Ascending aorta (tissue), 2 donors: ENCODE data around the gene LDLRAD4. TPM values are rescaled to one million over a fixed set of nuclear protein-coding genes. Genes with fewer than 3 reads are reported as not detected.

Source experiments
- DNase-seq, 2 donors: peaks; one replicate each; pipeline ENCODE4 v3.0.0-alpha.2; 2019; ENCODE audit warnings: low spot score in 2 of 2
- H3K27ac ChIP-seq, 2 donors: fragments of 200-600 bp; sonication (generic); one replicate each; pipeline ENCODE4 v1.5.1; 2016 to 2017; ENCODE audit warnings: mild to moderate bottlenecking in 1 of 2
- H3K27me3 ChIP-seq: fragments of 200-600 bp; sonication (generic); one replicate; pipeline ENCODE4 v1.5.1; 2017
- H3K36me3 ChIP-seq, 2 donors: fragments of 200-600 bp; sonication (generic); one replicate each; pipeline ENCODE4 v1.5.1; 2016
- H3K4me1 ChIP-seq, 2 donors: fragments of 200-600 bp; sonication (generic); one replicate each; pipeline ENCODE4 v1.5.1; 2016 to 2017; ENCODE audit warnings: mild to moderate bottlenecking in 1 of 2
- H3K4me3 ChIP-seq, 2 donors: fragments of 200-600 bp; sonication (generic); one replicate each; pipeline ENCODE4 v1.5.1; 2016 to 2017; ENCODE audit warnings: mild to moderate bottlenecking in 1 of 2
- H3K9me3 ChIP-seq, 2 donors: fragments of 200-600 bp; sonication (generic); one replicate each; pipeline ENCODE4 v1.5.1; 2016
- CTCF ChIP-seq, 3 experiments: fragments of 200-600 bp in 2 of 3; fragments of 450-650 bp in 1 of 3; sonication (generic) in 2 of 3; IDR thresholded peaks; one replicate each; pipeline ENCODE4 v1.5.1; 2016 to 2019; ENCODE audit warnings: antibody characterized with exemption in 3 of 3, mild to moderate bottlenecking in 1 of 3, moderate library complexity in 1 of 3
- intact Hi-C: fragments of 100-400 bp; cut with DNase I; formaldehyde crosslinking; loops from one replicate; pipeline ENCODE4 v1.15.1; 2023
- total RNA-seq: library from RNA; depleted of rRNA; stranded (reverse); fragments of >200 nt; gene quantifications from one replicate; pipeline ENCODE4 v1.1.0, GENCODE V29; 2016

Gene LDLRAD4
- total RNA-seq, 1 donor from 2014 or later: 21.0 TPM

- H3K4me3 ChIP-seq: no peak overlapping the region
- DNase-seq: no peak
- H3K27ac ChIP-seq: peak overlapping the region; percentile 43 to 67
- H3K4me1 ChIP-seq: peaks cover 8 to 21% of the 10 kb centered on the region in 2 donors
- no peaks in the 10 kb centered on the region for H3K27me3 ChIP-seq
- H3K36me3 ChIP-seq: no peaks in the 10 kb centered on the region
- no peaks in the 10 kb centered on the region for H3K9me3 ChIP-seq
- no peak for TF ChIP-seq CTCF (IDR thresholded peaks at IDR 0.05)
- intact Hi-C loops: no loop called here
Measured at GRCh38 chr18:13539843-13540476, 321.4 kb downstream of the LDLRAD4 start.

DNA sequence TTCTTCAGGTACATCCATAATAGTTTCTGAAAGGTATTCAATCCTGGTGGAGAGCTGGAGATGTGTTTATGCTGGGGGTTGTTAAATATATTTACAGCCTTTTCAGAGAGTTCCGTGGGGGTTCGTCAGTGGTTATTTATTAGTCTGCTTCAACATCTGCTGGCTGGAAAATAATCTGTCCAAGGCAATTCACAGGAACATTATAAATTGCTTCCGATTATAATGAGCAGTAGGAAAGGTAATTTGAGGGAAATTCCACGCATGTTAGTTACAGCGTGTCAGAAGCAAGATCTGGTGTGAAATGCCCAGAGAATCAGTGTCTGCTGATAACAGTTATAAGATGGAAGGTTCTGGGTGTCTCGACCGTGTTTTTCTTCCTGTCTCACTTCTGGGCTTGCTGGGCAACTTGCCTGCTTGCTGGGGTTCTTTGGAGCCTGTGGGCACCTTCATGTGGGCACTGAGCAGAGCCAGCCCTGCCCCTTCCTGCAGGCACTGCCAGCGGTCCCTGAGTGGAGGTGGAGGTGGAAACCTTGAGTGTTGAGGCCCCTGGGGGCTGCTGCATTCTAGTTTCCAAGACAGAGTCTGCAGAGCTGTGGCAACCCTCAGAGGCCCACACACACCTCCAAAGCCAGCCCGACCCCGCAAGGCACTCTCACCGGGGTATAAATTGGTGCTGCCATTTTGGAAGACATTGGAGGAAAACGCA lies 322.1 kb downstream of the LDLRAD4 start:
- no peaks in the 10 kb centered on the region for H3K36me3 ChIP-seq
- intact Hi-C loops: no loop called here
- no peak overlapping the region for H3K4me3 ChIP-seq
- no peaks in the 10 kb centered on the region for H3K27me3 ChIP-seq
- H3K4me1 ChIP-seq: peaks cover 8 to 21% of the 10 kb centered on the region in 2 donors
- no peaks in the 10 kb centered on the region for H3K9me3 ChIP-seq
- peak overlapping the region; percentile 13 to 67 for H3K27ac ChIP-seq
- DNase-seq: no peak
- TF ChIP-seq CTCF (IDR thresholded peaks at IDR 0.05): no peak

DNA sequence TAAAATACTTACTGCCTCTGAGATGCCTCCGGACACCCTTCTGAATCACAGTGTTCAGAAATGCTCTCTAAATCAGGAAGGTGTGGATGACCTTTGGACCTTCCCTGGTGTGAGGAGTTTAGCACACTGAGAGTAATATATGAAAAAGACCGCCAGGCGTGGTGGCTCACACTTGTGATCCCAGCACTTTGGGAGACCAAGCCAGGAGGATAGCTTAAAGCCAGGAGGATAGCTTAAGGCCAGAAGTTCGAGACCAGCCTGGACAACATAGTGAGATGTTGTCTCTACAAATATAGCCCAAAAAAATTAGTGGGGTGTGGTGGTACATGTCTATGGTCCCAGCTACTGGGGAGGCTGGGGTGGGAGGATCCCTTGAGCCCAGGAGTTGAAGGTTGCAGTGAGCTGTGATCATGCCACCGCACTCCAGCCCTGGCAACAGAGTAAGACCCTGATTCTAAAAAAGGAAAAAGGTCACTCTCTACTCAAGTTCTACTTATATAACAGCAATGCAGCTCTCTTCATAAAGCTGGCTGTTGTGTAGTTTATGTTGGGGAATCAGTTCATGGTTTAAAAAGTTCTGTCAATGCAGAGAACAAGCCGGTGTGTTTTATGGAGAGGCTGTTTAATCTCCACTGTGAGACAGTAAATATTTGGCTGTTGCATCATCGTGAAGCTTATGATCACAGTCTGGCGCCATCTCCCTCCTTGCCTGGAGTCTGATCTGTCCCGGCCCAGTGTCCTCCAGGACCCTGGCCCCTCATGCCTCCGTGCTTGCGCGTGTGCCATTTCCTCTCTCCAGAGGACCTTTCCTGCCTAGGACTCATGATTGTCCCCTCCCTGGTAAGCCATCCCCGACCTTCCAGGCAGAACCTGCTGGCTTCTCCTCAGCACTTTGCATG lies 323.3 kb downstream of the LDLRAD4 start:
- no peak overlapping the region for H3K4me3 ChIP-seq

GRCh38 chr18:13542520-13542847 lies 323.9 kb downstream of the LDLRAD4 start:
- Histone ChIP-seq H3K27ac (no peak overlapping the region), H3K27me3 (no peaks in the 10 kb centered on the region), H3K9me3 (no peaks in the 10 kb centered on the region), H3K4me3 (no peak overlapping the region), H3K4me1 (peaks cover 8 to 21% of the 10 kb centered on the region in 2 donors), H3K36me3 (no peaks in the 10 kb centered on the region)
- no peak for TF ChIP-seq CTCF (IDR thresholded peaks at IDR 0.05)
- no peak for DNase-seq
- intact Hi-C loops: no loop called here

More for the DNA sequence above, 323.3 kb downstream of the LDLRAD4 start:
- peaks cover 8 to 21% of the 10 kb centered on the region in 2 donors for H3K4me1 ChIP-seq
- no peaks in the 10 kb centered on the region for H3K36me3 ChIP-seq
- no peaks in the 10 kb centered on the region for H3K9me3 ChIP-seq
- intact Hi-C loops: no loop called here
- H3K27me3 ChIP-seq: no peaks in the 10 kb centered on the region
- DNase-seq: no peak
- no peak overlapping the region for H3K27ac ChIP-seq
- TF ChIP-seq CTCF (IDR thresholded peaks at IDR 0.05): no peak

DNA sequence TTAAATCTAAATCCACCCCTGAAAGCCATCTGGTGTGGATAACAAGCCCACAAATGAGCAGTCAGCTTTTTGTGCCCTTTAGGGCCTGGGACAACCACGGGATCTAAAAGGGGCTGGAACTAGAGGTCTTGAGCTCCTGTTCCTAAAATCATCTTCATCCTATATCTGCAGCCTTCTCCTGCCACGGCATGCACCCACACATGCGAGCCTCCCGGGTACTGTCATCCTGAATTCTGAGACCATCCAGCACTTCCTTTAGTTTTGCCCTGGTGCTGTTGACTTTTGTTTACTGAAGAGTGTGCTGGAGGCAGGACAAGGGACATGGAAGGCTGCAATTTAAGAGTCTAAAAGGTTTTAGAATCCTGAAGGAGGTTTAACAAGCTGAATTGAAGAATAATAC lies 324.6 kb downstream of the LDLRAD4 start:
- Histone ChIP-seq H3K36me3 (no peaks in the 10 kb centered on the region), H3K27ac (no peak overlapping the region), H3K4me3 (no peak overlapping the region), H3K9me3 (no peaks in the 10 kb centered on the region), H3K27me3 (no peaks in the 10 kb centered on the region), H3K4me1 (peaks cover 8 to 21% of the 10 kb centered on the region in 2 donors)
- TF ChIP-seq CTCF (IDR thresholded peaks at IDR 0.05): no peak
- DNase-seq: no peak
- intact Hi-C loops: no loop called here
